NCI-H510A (cell line): ENCODE data around the gene PTN.

Source experiments
- DNase-seq: peaks from one replicate; lab custom pipeline; 2025; lab: John Stamatoyannopoulos, UW

The PTN gene

GRCh38 chr7:137324796-137325696 lies 18.5 kb downstream of the PTN start:
- no peak for DNase-seq

- DNase-seq = no peak
Observed at GRCh38 chr7:137316648-137317353, 26.7 kb downstream of the PTN start.

- no peak for DNase-seq
Observed at GRCh38 chr7:137313201-137313600, 30.3 kb downstream of the PTN start.

GRCh38 chr7:137306748-137307147 lies 36.8 kb downstream of the PTN start:
- no peak for DNase-seq

GRCh38 chr7:137305901-137306621 lies 37.5 kb downstream of the PTN start:
- no peak for DNase-seq

- DNase-seq = no peak
Observed at GRCh38 chr7:137304624-137305235, 38.8 kb downstream of the PTN start.

- DNase-seq = no peak
Observed at GRCh38 chr7:137304165-137304564, 39.4 kb downstream of the PTN start.

- no peak for DNase-seq
Observed at GRCh38 chr7:137302081-137302480, 41.5 kb downstream of the PTN start.

- no peak for DNase-seq
Observed at GRCh38 chr7:137298464-137298794, 45.1 kb downstream of the PTN start.

GRCh38 chr7:137297551-137298463 lies 45.7 kb downstream of the PTN start:
- no peak for DNase-seq

GRCh38 chr7:137296576-137296975 lies 47.0 kb downstream of the PTN start:
- no peak for DNase-seq

- no peak for DNase-seq
Observed at GRCh38 chr7:137295739-137296324, 47.7 kb downstream of the PTN start.

- DNase-seq = no peak
Observed at GRCh38 chr7:137289101-137289500, 54.4 kb downstream of the PTN start.

GRCh38 chr7:137287651-137288258 lies 55.8 kb downstream of the PTN start:
- no peak for DNase-seq

- no peak for DNase-seq
Observed at GRCh38 chr7:137283153-137283552, 60.4 kb downstream of the PTN start.

GRCh38 chr7:137282043-137282442 lies 61.5 kb downstream of the PTN start:
- no peak for DNase-seq

GRCh38 chr7:137276189-137276588 lies 67.3 kb downstream of the PTN start:
- DNase-seq = no peak

GRCh38 chr7:137272249-137272648 lies 71.3 kb downstream of the PTN start:
- no peak for DNase-seq

GRCh38 chr7:137269240-137269639 lies 74.3 kb downstream of the PTN start:
- no peak for DNase-seq
